Activated CD8-positive, alpha-beta memory T cell treated with anti-CD3 and anti-CD28 coated beads for 1 hour (primary cell): Measurements from ENCODE around the gene PRKAG2.
"Not testable (repeated sequence)": the region's sequence is repeated elsewhere in the genome, so short reads cannot be mapped to it uniquely, and the experiment has no call there.

Experiments
- DNase-seq, 2 donors: peaks; one replicate each; pipeline ENCODE4 v3.0.0-alpha.2; 2020; ENCODE audit warnings: low read depth in 1 of 2; ENCODE audit errors: extremely low read depth in 1 of 2

PRKAG2 gene

DNA sequence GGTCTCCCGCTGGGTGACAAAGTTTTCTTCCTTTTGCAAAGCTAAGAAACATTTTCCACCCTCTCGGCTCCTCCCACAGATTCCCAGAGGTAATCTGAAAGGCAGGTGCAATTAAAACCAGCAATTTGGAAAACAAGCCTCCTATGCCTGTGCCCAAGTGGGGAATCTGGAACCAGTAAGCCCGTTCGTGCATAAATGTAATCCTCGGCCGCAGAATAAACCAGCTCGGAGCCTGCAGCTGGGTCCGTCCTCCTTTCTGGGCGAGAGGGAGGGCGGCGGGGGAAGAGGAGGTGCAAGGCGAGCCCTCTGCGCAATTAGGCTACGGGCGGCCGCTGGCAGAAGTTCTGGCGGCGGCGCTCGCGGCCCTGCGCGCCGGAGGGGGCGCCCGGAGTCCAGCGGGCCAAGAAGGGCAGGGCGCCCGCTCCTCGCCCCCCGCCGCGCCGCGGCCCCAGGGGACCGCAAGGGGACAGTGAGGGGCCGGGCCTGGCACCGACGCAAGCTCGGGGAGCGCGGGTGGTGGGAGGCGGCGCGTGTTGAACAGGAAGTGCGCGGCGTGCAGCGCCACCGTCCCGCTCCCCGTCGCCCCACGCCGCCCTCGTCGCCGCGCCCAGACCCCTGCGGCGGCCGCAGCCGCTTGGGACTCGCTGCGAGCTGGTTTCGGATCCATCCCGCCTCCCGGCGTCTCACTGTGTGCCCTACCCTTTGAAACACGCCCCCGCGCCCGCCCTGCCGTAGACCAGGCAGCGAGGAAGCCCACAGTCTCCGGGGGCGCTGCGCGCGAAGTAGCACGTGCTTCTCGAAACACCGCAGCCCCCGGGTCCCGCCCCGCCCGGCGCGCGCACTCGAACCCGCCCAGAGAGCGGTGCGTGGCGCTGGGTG, at the start of gene PRKAG2:
Gene PRKAG2 (minus strand): TSS at position 217 of the 879 bp plus-strand sequence. CDS start 495 bp downstream, outside the sequence.
- peak; percentile 44 to 57 for DNase-seq

DNA sequence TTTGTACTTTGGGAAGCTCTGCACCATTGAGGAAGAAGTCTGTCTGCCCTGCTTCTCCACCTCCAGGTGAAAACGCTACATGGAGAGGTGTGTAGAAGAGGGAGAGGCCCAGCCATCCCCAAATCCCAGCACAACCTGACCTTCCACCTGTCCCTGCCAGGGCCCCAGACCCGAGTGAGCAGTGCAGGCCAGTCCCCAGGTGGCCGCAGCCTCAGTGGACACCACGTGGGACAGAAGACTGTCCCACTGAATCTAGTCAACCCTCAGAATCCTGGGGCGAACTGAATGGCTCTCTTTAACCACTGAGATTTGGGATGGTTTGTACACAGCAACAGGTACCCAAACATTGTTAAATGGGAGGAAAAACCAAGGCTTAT, 49.4 kb upstream of the PRKAG2 start:
- no peak for DNase-seq

DNA sequence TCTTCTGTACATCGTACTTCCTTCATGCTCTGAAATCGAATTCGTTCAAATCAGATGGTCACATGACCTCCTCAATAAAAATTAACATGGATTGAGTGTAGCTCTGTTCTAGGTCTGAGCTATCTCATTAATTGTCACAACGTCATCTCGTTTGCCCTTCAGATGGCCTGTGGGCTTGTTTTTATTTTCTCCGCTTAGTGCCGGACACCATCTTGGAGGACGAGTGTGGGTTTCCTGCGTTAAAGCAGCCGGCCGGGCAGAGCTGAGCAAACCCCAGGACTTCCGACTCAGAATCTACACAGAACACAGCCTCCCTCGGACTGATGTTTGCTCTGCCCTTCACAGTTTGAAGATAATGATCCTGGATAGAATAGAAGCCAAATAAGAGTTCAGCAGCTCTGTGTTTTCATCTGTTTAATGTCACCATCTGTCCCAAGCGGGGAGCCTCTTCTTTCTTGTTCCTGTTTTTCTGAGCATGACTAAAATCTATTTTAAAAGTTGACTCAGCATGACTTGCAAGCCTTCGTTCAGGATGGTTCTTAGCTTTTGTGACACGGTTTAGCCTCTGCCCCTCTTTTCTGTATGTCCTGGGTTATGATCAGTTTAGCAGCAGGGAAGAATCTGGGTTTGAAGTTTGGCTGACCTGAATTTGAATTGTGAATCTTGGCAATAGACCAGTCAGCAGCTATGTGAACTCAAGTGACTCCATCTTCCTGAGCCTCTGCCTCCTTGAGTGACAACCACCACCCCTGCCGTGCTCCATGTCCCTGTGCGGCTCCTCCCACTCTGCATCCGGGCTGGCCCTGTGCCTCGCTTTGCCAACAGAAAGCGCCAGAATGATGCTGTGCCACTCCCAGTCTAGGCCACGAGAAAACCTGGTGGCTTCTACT, 48.8 kb upstream of the PRKAG2 start:
- no peak for DNase-seq

DNA sequence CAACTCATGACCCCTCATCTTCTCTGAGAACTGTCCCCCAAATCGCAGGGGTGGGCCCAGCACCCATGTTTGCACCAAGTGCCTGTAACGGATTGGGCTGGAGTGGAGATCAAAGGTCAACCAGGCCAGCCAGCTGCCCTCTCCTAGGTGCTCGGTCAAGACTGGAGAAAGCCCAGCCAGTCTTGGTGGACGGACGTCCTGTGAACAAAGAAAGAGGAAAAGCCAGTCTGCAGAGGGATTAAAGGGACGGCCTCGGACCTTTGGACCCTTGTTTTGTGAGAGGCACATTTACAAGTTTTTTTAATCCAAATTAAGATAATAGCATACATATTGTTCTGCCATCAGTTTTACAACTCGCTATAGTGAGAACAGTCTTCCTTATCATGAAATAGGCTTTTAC, 47.6 kb upstream of the PRKAG2 start:
- no peak for DNase-seq

DNA sequence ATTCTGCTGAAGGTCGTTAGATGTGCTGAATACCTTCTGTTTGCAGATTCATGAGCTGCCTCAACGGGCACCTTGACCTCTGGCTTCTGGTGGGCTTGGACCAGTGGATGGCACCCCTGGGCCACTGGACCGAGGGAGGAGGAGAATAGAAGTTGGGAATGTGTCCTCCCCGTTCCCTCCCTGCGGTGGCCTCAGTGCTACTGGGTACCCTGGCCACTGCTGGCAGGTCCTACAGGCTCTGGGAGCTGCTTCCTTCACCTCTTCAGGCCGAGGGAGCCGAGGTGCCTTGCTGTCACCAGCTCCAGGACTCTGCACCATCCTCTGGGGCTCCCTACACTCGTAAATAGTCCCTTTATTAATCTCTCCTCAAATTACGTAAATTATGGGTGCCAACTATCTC, 47.1 kb upstream of the PRKAG2 start:
- DNase-seq: no peak

DNA sequence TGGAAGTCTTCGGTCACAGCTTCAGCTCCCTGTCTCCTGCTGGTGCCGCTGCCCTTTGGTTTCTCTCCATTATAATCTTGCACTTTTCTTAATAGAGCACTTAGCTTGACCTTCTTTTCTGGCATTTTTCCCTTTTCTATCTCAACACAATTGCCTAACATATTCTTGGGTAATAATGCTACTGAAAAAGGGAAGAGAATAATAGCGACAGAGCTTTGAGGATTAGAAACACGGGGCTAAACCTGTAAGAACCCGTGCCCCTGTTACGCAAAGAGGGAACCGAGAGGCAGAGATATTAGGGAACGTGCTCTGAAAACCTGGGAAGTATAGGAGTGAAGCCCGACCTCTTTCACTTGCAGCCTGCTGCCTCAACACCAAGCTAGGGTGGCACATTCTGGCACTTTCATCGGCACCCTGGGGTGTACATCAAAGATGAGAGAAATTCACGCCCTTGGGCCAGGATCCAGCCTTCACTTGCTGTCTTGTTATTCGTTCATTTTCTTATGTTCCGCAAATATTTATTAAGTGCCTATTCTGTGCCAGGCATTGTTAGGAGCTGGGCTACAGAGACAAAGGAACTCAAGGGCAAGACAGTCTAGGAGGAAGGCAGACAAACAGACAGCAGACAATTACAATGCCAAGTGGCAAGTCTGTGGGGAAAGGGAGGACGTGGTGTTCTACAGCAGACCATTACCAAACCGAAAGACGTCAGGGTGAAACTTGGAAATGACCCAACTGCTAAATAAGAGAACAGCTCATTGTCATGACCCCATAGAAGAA, 46.4 kb upstream of the PRKAG2 start:
- DNase-seq: no peak

DNA sequence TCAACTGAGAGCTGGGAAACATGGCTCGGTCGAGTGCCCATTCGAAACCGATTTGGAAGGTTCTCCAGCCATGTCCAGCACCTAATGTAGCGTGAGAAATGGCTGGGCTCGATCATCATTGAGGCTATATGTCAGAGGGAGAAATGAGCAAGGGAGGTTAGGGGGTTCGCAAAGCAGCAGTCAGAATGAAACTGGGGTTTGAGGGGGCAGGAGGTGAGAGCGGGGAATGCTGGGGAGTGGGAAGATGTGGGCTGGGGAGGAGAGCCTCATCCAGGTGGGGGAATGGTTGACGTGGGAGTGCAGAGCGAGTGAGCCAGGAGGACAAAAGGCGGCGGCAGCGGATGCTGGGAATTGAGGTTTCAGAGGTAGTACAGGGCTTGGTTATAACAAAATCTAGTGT, 44.5 kb upstream of the PRKAG2 start:
- no peak for DNase-seq

DNA sequence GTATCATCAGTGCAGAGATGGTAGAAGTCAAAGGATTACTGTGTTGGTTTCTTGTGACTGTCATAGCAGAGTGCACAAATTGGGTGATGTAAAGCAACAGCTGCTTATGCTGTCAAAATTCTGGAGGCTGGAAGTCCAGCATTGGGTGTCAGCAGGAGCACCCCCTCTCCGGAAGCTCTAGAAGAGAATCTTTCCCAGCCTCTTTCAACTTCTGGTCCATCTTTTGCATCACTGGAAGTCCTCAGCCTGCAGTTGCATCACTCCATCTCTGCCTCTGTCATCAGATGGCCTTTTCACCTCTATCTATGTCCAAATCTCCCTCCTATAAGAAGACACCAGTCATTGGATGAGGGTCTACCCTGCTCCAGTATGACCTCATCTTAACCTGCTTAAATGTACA, 43.6 kb upstream of the PRKAG2 start:
- no peak for DNase-seq

DNA sequence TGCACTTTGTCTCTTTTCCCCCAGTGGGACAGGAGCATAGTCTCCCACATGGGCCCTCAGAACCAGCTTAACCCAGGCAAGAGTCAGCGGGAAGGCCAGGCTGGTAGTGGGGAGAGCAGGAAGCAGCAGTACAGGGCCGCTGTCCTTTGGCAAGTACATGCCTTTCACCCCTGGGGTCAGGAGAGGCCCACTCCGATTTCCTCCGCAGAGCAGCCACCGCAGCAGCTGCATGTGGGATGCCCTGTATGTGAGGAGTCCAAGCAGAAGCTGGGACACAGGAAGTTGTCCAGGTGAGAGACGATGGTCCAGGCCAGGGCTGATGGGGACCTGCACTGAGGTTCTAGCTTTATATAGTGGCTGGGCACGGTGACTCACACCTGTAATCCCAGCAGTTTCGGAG, 42.7 kb upstream of the PRKAG2 start:
- DNase-seq: no peak

DNA sequence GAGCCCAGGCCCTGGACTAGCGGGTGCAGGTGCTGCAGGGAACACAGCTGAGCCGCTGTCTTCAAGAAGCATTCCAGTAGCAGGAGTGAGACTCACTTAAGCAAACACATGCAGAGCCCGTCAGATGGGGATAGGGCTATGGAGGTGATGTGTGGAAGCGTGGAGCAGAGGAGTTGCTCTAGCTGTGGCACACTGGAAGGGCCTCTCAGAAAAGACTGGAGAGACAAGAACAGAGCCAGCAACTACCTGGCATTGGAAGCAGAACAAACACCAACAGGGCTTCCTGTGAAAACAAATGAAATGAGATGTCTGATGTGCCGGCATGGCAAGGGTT, 41.6 kb upstream of the PRKAG2 start:
- no peak for DNase-seq

DNA sequence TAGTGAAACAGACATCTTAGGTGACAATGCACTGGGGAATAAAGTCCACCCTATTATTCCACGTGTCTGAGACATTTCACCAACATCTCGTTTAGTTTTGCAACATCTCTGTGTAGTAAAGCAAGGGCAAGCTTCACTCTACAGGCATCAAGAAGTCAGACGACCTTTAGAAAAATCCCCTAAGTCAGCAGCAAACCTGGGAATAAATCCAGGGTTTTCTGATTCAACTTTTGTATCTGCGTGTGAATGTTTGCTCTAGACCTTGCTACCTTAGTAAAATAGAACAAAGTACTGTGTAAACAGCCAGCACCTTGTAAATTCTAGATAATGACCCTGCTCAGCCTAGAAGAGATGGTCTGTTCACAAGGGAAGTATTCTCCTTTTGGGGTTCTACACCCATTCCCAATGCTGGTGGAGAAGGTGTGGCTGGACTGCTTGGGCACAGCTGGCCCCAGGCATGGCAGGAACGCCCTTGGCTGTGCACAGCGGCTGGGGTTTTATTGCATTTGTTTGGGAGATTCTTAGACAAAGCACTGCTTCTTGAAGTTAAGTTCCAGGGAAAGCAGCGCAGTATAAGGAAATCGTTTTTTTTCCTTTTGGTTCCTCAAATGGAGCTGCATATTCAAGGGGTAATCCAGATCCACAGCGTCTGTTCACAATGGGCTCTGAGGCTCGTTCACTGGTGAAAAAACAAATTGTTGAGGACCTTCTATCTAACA, 41.0 kb upstream of the PRKAG2 start:
- no peak for DNase-seq

DNA sequence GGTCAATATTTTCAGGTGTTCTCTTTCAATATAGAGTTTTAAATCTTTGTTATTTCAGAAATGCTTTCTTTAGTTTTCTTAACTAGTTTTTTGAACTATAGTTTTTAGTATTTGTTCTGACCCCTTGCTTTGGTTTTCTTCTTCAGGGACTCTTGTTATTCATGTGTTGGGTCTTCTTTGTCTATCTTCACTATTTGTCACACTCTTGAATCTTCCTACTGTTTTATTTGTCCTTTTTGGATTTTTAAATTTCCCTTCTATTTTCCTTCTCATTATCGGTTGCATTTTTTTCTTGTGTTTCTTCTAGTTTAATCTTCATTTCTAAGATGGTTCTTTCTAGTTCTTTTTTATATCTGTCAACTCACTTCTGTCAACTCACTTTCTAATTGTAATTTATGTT, 37.1 kb upstream of the PRKAG2 start:
- DNase-seq: no peak

DNA sequence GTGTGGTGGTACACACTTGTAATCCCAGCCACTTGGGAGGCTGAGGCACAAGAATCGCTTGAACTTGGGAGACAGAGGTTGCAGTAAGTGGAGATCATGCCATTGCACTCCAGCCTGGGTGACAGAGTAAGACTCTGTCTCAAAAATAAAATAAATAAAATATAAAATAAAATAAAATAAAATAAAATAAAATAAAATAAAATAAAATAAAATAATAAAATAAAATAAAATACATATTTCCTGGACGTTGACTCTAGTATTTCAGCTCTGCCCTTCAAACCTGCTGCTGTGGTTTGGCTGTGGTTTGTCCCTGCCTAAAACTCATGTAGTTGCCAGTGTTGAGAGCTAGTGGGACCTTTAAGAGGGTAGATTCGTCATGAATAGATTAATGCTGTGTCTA, 33.7 kb upstream of the PRKAG2 start:
- DNase-seq: not testable (repeated sequence)

DNA sequence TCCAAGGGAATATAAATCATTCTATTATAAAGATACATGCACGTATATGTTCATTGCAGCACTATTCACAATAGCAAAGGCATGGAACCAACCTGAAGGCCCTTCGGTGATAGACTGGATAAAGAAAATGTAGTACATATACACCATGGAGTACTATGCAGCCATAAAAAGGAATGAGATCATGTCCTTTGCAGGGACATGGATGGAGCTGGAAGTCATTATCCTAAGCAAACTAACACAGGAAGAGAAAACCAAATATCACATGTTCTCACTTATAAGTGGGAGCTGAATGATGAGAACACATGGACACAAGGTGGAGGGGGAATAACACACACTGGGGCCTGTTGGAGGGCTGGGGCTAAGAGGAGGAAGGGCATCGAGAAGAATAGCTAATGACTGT, 30.2 kb upstream of the PRKAG2 start:
- DNase-seq: not testable (repeated sequence)

DNA sequence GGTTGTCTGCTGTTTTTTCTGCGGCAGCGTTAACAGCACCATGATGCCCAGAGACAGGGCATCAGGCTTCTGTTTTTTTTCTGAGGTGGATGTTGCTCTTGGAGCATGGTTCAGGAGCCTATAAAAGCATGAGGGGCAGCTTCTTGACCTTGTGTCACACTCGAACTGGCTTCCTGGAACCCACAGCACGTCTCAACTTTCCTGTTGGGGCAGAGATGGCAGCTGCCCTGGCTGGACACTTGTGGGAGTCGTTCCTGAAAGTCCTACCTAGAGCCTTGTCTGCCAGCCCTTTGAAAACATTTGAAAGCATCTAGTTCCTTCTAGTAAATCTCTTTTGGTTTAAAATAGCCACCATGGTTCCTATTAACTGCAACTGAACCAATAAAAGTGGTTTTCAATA, 28.9 kb upstream of the PRKAG2 start:
- no peak for DNase-seq

DNA sequence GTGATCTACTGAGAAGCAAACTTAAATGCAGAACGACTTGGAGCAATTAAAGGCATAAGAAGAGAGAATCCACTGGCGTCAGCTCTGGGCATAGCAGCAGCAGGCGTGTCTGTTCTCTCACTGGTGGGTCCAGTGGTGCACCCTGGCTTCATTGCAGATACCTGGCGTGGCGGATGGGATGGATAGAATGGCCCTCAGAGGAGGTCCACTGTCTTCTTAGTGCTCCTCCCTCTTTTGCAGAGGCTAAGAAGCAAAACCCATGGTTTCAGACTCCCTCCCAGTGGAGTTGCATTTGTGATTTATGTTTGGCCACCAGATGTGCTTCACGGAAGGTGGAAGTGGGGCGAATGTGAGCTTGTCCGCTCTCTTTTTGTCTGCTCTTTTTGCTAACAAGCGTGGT, 28.4 kb upstream of the PRKAG2 start:
- no peak for DNase-seq

DNA sequence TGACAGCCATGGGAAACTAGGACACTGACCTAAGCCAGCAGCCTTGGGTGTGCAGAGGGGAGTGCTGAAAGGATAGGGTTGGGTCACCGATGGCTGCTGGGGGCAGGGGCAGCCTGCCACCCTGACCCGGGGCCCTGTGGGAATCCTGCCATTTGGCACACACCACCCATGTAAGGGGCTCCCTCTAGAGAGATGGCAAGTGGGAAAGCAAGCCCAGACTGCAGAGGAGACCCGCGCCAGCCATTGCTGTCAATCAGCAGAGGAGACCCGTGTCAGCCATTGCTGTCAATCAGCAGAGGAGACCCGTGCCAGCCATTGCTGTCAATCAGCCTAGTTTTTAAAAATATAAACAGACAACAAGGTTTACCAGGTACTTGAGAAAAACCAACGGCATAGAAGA, 27.4 kb upstream of the PRKAG2 start:
- no peak for DNase-seq

DNA sequence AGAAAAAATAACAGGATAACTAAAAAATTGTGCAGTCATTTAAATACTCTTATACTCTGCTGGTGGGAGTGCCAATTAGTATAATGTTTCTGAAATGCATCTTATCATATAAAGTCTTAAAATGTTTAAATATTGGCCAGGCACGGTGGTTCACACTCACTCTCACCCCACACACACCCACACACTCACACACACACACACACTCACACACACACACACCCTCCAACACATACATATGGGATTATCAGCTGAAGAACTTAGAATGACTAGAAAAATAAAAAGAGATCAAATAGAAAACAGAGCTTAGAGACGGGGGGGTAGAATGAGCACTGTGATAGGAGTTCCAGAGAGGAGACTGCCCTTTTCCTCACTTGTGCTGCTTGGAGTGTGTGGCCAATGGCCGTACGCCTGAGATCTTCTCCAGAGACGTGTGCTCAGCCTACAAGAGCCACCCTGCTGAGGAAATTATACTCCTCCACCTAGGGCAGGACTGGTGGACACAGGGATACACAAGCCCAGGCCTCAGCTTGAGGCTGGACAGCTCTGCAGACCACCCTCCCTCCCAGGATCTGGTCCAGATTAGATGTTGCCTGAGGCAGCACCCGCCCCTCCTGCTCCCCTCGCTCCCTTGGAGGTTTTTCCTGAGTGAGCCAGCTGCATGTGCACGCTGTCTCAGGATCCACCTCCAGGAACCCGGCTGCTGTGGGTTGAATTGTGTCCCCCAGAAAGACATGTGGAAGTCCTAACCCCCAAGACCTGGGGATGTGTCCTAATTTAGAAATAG, 26.5 kb upstream of the PRKAG2 start:
- no peak for DNase-seq

DNA sequence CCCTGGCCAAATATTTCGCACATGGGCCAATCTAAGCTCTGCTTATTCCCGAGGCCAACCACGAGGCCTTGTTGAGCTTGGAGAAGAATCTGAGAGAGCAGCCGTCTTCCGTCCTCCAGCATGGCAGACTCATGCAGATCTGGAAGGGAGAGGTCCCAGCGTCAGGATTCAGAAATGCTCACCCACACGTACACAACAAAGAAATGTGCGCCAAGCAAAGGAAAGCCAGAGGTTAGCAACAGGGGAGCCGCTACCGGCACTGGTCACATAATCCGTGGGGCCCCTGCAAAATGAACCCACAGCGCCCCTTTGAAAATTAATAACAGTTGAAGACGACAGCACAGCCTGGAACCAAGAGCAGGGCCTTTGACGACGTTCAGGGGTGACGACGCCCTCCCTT, 25.4 kb upstream of the PRKAG2 start:
- no peak for DNase-seq

DNA sequence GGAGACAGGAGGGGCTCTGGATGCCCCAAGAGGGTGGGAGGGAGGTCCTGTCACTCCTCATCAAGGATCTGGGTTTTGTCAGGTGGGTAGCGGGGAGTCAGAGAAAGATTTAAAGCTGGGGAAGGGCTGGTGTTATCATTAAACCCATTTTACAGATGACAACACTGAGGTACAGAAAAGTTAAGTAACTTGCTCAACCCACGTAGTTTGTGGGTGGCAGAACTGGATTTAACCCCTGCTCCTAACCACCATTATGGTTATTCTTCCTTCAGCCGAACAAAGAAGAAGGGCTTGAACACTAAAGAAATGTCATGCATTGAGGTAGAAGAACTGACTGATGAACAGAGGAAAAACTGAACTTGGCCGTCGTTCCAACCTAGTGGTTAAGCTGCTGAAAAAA, 24.9 kb upstream of the PRKAG2 start:
- no peak for DNase-seq
